HG03064 (cell line): Measurements from ENCODE around the gene L2HGDH.
"Not testable (repeated sequence)": the region's sequence is repeated elsewhere in the genome, so short reads cannot be mapped to it uniquely, and the experiment has no call there.

ENCODE experiments used
- ATAC-seq: cut with Tn5 transposase; IDR thresholded peaks from one replicate; pipeline ENCODE4 v1.9.1; 2021; ENCODE audit warnings: low read depth; ENCODE audit not compliant: unreplicated experiment

Gene L2HGDH

GRCh38 chr14:50311972-50312733 is at the start of gene L2HGDH, which contains the start of gene DMAC2L:
L2HGDH (minus strand) TSS chr14:50312229; CDS start chr14:50312150, 79 bp downstream.
DMAC2L (plus strand) TSS chr14:50312324; CDS start chr14:50321488, 9,164 bp downstream.
- ATAC-seq, result peak; percentile 93

DNA sequence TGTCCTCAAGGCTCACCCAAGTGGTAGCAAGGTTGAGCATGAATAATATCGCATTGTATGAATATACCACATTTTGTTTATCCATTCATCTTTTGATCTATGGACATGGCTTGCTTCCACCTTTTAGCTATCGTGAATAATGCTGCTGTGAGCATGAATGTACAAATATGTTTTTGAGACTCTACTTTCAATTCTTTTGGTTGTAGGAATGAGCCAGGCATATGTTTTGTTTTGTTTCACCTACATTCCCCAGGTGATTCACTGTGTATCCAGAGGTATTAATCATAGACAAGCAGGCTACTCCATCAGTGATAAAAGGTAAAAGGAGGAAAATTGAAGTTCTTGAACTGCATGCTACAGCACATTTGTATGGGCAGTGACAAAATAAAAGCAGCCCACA is 48.8 kb upstream of the L2HGDH start:
- no peak for ATAC-seq

GRCh38 chr14:50360093-50360492 is 48.1 kb upstream of the L2HGDH start:
- no peak for ATAC-seq

DNA sequence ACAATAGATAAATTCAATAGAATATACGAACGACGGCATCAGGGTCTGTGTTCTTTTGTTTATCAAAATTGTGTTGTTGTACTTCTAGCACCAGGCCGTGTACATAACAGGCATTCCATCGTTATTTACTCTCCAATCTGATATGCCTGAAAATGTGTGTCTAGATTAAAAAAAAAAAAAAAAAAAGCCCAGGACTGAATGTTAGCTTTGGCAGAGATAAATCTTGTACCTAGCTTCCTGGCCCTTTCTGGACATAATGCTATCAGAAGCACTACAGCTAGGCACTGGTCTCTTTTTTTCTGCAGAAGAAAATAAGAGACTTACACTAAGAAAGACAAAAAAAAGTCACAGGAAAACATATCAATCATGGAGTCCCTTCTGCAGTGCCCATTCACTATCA is 47.6 kb upstream of the L2HGDH start:
- ATAC-seq, result no peak

DNA sequence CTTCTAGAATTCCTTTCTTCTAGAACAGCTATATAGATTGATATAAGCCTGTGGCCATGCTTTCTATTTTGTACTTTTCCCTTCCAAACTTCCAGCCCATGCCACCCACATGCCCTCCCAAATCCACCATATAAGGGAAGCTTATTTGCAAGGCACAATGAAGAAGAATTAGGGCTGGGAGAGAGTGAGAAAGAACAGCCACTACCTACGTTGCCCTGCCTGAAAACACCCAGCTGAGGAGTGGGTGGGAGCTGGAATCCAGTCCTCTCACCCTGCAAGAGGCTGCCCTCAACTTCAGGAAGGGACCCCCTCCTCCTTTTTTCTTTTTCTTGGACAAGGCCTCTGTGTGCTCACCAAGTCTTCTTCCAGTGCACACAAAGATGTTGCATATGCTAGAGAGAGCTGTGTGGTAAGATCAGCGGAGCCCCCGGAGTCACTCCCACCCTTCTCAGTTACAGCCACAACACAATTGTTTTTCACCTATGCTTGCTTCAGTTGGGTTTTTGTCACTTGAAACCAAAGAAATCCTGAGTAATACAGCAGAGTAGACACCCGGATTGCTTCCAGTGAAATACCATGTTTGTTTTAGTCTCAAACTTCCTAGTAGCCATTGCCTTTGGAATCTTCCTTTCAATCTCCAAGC is 45.8 kb upstream of the L2HGDH start:
- ATAC-seq, result no peak

DNA sequence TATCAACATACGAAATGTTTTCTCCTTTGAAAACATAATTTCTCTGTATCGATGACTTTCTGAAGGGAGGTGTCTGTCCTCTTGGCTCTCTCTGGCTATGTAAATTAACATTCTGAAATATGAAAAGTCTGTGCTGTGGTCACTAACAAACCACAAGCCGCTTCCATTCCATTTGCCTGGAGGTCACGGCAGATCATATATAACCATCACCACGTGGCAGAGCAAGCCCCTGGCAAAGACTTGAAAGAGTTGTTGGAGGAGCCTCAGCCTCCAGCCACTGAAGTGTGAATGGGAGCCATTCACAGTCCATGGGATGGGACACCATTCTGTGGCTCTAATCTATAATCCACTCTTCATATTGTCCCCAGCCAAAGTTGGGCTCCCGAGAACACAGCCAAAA is 45.1 kb upstream of the L2HGDH start:
- no peak for ATAC-seq

DNA sequence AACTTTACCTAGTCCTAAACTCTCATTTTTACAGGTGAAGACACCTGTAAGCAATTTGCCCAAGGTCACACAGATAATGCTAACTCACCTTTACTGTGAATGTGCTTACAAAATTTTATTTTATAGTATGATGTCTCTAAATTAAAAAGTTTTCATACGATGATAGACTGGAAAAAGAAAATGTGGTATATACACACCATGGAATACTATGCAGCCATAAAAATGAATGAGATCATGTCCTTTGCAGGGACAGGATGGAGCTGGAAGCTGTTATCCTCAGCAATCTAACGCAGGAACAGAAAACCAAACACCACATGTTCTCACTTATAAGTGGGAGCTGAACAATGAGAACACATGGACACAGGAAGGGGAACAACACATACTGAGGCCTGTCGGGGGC is 44.3 kb upstream of the L2HGDH start:
- ATAC-seq, result not testable (repeated sequence)

DNA sequence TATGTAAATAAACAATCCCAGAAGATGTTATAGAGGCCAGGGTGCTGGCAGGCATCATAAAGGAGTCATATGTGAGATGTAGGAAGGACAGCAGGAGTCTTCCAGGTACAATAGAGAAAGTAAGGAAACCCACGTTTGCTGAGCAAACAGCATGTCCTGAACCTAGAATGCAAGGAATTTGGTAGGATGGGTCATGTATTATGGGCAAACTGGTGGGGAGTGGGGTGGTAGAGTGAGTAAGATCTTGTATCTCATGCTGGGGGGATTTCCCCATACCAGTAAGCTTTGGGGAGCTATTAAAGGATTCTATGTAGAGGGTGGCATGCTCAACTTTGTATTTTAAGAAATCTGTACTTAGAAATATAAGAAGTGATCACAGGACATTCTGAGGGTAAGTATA is 43.7 kb upstream of the L2HGDH start:
- no peak for ATAC-seq

- ATAC-seq, result no peak
Measured at GRCh38 chr14:50354527-50354926, 42.5 kb upstream of the L2HGDH start.

GRCh38 chr14:50353126-50353525 is 41.1 kb upstream of the L2HGDH start:
- no peak for ATAC-seq

DNA sequence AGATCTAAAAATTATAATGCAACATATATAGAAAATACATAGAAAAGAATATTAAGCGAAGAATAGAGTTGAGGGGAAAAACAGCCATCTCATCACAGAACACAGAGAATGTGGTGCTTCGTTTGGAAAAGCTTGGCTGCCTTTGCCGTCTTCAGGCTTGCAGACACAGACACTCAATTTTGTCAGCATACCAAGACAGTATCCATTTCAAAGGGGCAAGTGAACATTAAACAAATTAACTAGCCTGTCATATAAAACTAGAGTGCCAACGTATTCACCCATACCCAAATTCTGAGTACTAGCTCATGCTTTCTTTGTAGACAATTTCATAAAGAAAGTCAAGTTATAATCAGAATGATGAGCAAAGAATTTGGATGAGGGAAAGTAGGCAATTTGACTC is 40.6 kb upstream of the L2HGDH start:
- no peak for ATAC-seq

DNA sequence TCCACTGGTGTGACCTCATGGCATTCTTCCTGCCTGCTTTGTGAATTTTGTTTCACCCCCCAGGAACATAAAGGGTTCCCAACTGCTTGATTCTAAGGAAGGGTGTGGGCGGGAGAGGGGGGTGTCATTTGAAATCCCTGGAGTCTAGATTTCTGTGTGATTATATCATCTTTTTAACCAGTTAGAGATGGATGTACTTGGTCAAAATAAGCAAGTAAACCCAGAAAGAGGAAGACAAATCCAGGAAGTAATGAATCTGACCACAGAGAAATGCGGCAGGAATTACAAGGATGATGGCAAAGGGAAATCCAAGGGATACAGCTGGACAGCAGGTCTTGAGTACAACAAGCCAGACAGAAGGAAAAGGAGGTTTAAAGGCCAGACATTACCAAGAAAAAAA is 38.9 kb upstream of the L2HGDH start:
- ATAC-seq, result no peak

DNA sequence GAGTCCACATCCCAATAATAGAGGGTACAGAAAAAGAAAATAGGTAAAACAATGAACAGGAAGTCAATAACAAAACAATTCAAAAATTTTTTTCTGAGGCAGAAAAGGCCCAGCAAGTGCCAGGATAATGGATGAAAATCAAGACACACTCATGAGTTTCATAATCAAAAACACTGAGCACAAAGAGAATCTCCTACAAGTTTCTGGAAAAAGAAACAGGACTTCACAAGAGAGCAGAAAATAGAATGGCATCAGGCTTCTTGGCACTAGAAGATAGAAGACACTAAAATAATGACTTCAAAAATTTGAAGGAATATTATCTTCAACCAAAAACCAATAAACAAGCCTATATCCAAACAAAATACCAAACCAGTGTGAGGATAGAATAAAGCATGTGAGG is 36.9 kb upstream of the L2HGDH start:
- no peak for ATAC-seq

DNA sequence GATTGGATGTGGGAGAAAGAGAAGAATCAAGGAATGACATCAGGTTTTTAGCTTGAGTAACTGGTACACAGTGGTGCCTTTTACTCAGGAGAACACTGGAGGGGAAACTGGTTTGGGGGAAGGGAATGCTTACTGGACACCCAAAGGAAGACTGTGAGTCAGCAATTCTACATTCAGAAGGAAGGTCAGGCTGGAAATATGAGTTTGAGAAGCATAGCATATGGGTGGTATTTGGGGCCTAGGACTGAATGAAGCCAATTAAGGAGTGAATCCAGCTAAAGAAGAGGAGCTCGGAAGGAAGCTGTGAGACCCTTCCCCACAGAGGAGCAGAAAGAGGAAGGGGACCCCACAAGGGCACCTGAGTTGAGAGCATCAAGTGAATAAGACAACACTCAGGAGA is 35.5 kb upstream of the L2HGDH start:
- ATAC-seq, result no peak

- ATAC-seq, result no peak
Measured at GRCh38 chr14:50345846-50346422, 33.9 kb upstream of the L2HGDH start.

- no peak for ATAC-seq
Measured at GRCh38 chr14:50344876-50345563, 33.0 kb upstream of the L2HGDH start.

GRCh38 chr14:50344116-50344775 is 32.2 kb upstream of the L2HGDH start:
- peak; percentile 83 for ATAC-seq

GRCh38 chr14:50343434-50343833 is 31.4 kb upstream of the L2HGDH start:
- no peak for ATAC-seq

DNA sequence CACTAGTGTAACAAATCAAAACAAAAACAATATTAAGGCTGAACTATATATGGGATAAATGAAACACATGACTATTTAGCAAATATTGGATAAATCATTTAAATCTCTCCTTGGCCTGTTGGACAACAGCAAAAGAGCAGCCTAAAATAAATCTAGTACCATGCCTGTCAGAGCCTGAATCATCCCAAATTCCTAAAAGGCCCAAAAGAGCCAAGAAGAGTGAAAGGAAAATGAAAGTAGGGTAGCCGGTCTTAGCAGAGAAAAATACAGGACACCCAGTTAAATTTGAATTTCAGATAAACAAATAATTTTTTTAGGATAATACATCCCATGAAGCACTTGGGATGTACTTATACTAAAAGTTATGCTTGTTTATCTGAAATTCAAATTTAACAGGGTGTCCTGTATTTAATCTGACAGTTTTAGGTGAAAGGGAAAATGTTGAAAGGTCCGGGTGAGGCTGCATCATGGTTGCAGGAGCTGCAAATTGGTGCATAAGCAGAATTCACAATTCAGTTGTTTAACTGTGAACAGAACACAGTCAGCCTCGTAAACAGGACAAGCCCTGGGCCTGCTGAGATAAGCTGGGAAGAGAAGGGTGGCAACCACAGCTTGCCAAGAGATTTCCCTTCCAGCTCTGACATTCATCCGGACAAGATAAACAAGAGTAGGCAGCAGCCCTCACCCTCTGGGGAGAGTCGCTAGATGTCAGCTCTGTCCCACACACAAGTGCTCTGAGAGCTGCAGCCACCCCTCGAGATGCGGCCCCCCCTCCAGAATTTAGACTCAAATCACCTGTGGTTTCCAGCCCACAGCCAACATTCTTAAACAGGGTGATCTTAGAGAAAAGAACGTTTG is 30.4 kb upstream of the L2HGDH start:
- ATAC-seq, result no peak

GRCh38 chr14:50340963-50341362 is 28.9 kb upstream of the L2HGDH start:
- ATAC-seq, result no peak
